HG03571 (cell line): ENCODE results near the gene RAPGEF3.

ENCODE experiments used
- ATAC-seq: cut with Tn5 transposase; IDR thresholded peaks from one replicate; pipeline ENCODE4 v1.9.1; 2021; ENCODE audit not compliant: unreplicated experiment

The RAPGEF3 gene

GRCh38 chr12:47757840-47758583 lies 668 bp downstream of the RAPGEF3 start:
- ATAC-seq, result no peak

DNA sequence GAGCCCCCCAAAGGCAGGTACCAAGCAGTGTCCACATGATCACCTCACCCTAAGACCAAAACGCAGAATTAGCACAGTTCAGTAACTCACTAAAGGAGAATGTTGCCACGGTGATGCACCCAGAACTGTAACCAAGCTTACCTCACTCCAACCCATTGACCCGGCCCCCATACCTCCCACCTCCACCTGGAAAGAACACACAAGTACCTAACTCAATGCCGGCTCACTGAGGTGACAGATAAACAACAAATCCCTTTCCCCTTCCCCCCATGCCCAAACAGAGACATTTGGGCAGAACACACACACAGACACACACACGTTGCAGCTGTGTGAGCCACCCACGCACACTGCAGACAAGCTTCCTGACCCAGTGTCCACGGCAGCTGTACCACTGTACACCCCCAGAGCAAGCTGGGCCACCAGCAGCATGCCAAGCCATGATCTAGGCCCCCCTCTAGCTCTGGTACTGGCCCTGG lies 1.3 kb downstream of the RAPGEF3 start:
- no peak for ATAC-seq

GRCh38 chr12:47755655-47756562 lies 2.8 kb downstream of the RAPGEF3 start:
- peak; percentile 53 for ATAC-seq

GRCh38 chr12:47754881-47755280 lies 3.8 kb downstream of the RAPGEF3 start:
- peak; percentile 12 for ATAC-seq

- ATAC-seq, result no peak
Measured at GRCh38 chr12:47754126-47754525, 4.6 kb downstream of the RAPGEF3 start.

DNA sequence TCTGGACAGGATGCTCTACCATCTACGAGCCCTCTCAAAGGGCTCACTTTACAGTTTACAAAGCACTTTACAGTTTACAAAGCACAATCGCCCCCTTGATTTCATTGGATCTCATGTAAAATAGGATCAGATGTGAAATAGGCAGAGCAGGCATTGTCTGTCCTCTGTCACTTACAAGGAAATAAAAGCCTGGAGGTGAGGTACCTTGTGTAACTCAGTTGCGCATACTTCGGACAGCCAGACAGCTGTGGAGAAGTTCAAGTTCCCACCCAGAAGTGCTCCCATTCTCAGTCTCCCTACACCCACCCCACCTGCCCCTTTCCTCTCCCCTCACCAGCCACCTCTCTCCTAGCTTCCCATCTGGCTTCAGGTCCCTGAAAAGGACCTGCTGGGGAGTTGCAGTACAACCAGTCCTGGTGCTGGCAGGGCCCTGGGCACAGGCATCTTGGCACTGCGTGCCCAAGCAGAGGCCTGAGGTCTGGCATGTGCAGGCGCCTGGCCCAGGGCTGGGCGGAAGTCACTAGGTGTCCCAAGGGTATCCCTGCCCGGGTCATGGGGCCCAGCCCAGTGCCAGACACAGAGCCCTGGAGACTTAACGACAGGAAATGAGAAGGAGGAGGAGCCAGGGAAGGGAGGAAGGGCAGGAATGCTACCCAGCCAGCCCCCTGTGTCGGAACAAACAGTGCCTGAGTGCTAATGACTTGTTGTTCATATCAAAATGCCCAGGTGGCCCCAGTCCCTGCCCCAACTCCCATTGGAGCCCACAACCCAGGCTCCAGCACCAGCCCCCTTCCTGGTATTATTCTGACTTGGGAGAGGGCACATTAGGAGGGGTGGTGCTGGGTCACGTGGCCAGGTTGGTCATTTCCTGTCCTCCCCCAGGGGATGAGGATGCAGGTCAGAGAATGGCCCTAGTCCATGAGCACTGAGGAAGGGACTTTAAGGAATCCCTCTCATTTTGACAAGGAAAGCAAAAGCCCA lies 5.4 kb downstream of the RAPGEF3 start:
- ATAC-seq, result no peak

DNA sequence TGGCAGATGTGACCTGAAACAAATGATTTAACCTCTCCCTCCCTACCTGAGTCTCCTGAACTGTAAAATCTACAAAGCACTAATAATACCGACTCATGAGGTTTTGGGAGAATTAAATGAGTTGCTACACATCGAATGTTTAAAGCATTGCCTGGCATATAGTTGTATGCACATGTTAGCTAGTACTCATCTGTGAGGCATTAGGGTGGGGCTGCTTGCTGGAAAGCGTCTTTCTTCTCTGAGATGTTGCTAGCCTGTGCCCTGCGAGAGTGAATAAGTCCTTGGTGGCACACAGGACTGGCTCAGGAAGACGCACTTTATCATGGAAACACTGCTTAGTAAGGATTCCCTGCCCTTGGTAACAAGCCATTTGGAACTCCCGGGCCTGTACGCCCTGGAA lies 6.1 kb downstream of the RAPGEF3 start:
- no peak for ATAC-seq

DNA sequence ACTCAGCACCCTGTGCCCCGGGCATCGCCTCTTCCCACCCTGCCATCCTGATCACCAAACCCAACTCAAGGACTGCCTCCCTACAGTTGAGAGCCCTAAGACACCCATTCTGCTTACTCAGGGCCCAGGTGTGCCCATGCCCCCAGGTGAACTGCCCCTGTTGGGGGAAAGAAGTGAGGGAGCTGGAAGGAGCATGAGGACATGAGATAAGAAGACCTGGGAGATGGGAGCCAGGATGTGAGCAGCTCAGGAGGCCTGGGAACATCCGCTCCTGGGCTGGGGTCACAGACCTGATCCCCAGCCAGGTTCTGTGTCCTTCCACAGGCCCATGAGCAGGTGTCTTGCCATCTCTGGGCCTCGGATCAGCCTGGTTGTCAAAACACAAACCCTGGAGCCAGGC lies 6.6 kb downstream of the RAPGEF3 start:
- ATAC-seq, result no peak

- ATAC-seq, result no peak
Measured at GRCh38 chr12:47751561-47751960, 7.1 kb downstream of the RAPGEF3 start.

- no peak for ATAC-seq
Measured at GRCh38 chr12:47750916-47751470, 7.7 kb downstream of the RAPGEF3 start.

DNA sequence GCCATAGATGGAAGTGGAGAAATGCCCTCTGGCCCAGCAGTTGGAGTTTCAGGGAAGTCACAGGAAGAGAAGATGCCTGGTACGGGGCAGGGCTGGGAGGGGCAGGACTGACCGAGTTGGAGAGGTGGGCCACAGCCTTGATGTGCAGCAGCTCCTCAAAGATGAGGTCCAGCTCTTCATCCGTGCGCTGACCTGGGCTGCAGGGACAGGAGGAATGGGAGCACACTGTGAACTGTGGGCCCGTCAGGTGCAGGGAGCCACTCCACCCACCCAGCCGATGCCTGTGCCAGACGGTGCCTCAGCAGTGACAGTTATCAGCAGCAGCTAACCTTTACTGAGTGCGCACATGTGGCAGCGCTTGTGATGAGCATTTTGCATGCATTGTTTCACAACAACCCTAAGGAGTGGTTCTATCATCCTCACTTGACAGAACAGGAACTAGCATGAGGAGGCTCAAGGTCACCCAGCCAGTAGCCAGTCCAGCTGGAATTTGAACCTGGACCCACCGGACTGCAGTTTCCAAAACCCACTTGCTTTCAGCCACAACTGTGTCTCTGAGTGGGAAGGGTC lies 8.4 kb downstream of the RAPGEF3 start:
- no peak for ATAC-seq

- no peak for ATAC-seq
Measured at GRCh38 chr12:47748899-47749298, 9.8 kb downstream of the RAPGEF3 start.

DNA sequence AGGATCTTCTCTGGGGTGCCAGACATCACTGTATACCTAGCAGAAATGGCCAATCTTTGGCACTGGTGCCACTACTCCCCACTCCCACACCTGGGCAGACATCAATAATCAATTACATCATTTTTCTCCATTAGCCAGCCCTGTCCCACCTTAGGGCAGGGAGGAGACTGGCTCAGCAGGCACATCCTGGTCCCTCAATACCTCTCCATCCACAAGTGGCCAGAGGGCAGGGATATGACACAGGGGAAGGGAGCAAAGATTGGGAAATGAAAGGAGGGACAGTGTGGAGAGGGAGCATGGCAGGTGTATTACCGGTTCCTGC lies 10.2 kb downstream of the RAPGEF3 start:
- ATAC-seq, result no peak

GRCh38 chr12:47747596-47748506 lies 10.8 kb downstream of the RAPGEF3 start:
- ATAC-seq, result no peak

DNA sequence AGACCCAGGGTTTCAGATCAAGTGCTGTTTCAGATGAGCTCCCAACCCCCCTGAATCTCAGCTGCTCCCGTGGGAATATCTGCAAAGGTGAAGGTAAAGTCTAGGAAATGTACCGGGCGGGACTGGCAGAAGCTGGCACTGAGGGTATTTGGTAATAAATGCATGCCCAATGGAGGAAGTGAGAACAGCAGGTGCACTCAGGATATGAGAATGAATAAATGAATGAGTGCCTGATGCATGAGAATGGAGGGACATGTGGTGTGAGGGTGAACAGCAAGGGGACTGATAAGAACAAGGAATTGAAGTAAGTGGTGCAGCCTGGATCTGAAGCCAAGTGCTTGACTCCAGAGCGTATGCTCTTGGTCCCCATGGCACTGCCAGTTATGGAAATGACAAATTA lies 11.6 kb downstream of the RAPGEF3 start:
- ATAC-seq, result no peak

- ATAC-seq, result no peak
Measured at GRCh38 chr12:47746523-47746922, 12.2 kb downstream of the RAPGEF3 start.

GRCh38 chr12:47746073-47746472 lies 12.6 kb downstream of the RAPGEF3 start:
- ATAC-seq, result no peak

GRCh38 chr12:47745485-47746041 lies 13.1 kb downstream of the RAPGEF3 start:
- no peak for ATAC-seq
